ENCODE data around the gene GOLPH3.

Gene GOLPH3

GRCh38 chr5:32159328-32160072, 14.6 kb downstream of the GOLPH3 start:
- no peak overlapping the region for H3K4me3 ChIP-seq (ENCODE audit: low read depth, low read length)
- no peak for DNase-seq (ENCODE audit: low read depth)
- TF ChIP-seq CTCF (IDR thresholded peaks at IDR 0.05; ENCODE audit: low read depth, low read length, missing control alignments), result no peak

- TF ChIP-seq CTCF (IDR thresholded peaks at IDR 0.05; ENCODE audit: low read depth, low read length, missing control alignments), result no peak
- DNase-seq (ENCODE audit: low read depth), result no peak
- H3K4me3 ChIP-seq (ENCODE audit: low read depth, low read length), result no peak overlapping the region
Measured at GRCh38 chr5:32158679-32158975, 15.5 kb downstream of the GOLPH3 start.

GRCh38 chr5:32157078-32157477, 17.0 kb downstream of the GOLPH3 start:
- no peak for DNase-seq (ENCODE audit: low read depth)
- no peak for TF ChIP-seq CTCF (IDR thresholded peaks at IDR 0.05; ENCODE audit: low read depth, low read length, missing control alignments)
- no peak overlapping the region for H3K4me3 ChIP-seq (ENCODE audit: low read depth, low read length)

- DNase-seq (ENCODE audit: low read depth), result no peak
- no peak for TF ChIP-seq CTCF (IDR thresholded peaks at IDR 0.05; ENCODE audit: low read depth, low read length, missing control alignments)
- no peak overlapping the region for H3K4me3 ChIP-seq (ENCODE audit: low read depth, low read length)
Measured at GRCh38 chr5:32156635-32157034, 17.5 kb downstream of the GOLPH3 start.

GRCh38 chr5:32155211-32155610, 18.9 kb downstream of the GOLPH3 start:
- DNase-seq (ENCODE audit: low read depth), result no peak
- H3K4me3 ChIP-seq (ENCODE audit: low read depth, low read length), result no peak overlapping the region
- TF ChIP-seq CTCF (IDR thresholded peaks at IDR 0.05; ENCODE audit: low read depth, low read length, missing control alignments), result no peak

- no peak overlapping the region for H3K4me3 ChIP-seq (ENCODE audit: low read depth, low read length)
- no peak for TF ChIP-seq CTCF (IDR thresholded peaks at IDR 0.05; ENCODE audit: low read depth, low read length, missing control alignments)
- DNase-seq (ENCODE audit: low read depth), result no peak
Measured at GRCh38 chr5:32153723-32154122, 20.4 kb downstream of the GOLPH3 start.

GRCh38 chr5:32151198-32151597, 22.9 kb downstream of the GOLPH3 start:
- no peak overlapping the region for H3K4me3 ChIP-seq (ENCODE audit: low read depth, low read length)
- TF ChIP-seq CTCF (IDR thresholded peaks at IDR 0.05; ENCODE audit: low read depth, low read length, missing control alignments), result no peak
- DNase-seq (ENCODE audit: low read depth), result no peak
